ENCODE results near the gene RUFY4. TPM values are rescaled to one million over a fixed set of nuclear protein-coding genes. Genes with fewer than 3 reads are reported as not detected.

RUFY4 gene
- total and polyA plus RNA-seq, 3 donors from 2014 or later = 0.17 to 0.39 (median 0.37) TPM

GRCh38 chr2:218138047-218138446 lies 69.0 kb downstream of the RUFY4 start:
- Histone ChIP-seq H3K36me3 (ENCODE audit: low read depth, missing control alignments) (no peaks in the 10 kb centered on the region), H3K27me3 (no peaks in the 10 kb centered on the region), H3K4me3 (no peak overlapping the region), H3K9me3 (no peaks in the 10 kb centered on the region), H3K27ac (no peak overlapping the region), H3K4me1 (no peaks in the 10 kb centered on the region)
- WGBS, 2 donors = 79 to 85% methylated on average over 4 of the region's 4 CpGs
- intact Hi-C loops (cut with DNase I; ENCODE audit: low total_unique reads) = no loop called here
- no peak for DNase-seq
- no peak for TF ChIP-seq POLR2A (IDR thresholded peaks at IDR 0.05)
- no peak for TF ChIP-seq CTCF (IDR thresholded peaks at IDR 0.05)

Other genes starting within 250 kb of the RUFY4 start
- 100 to 1,000 TPM; 227 to 256 TPM for gene TNS1, start 66.3 kb upstream of the RUFY4 start, total RNA-seq
- 75.9 TPM for gene TNS1, start 66.3 kb upstream of the RUFY4 start, polyA plus RNA-seq (ENCODE audit: insufficient read depth, low read depth, low replicate concordance)
- gene CXCR2, start 56.8 kb downstream of the RUFY4 start, total RNA-seq = under 1 TPM in 1 of 2 donors, not detected in 1; 0.12 TPM
- gene CXCR2, start 56.8 kb downstream of the RUFY4 start, polyA plus RNA-seq (ENCODE audit: insufficient read depth, low read depth, low replicate concordance) = 0.45 TPM
- gene CXCR1, start 97.7 kb downstream of the RUFY4 start, total RNA-seq = under 1 TPM in 1 of 2 donors, not detected in 1; 0.16 TPM
- gene CXCR1, start 97.7 kb downstream of the RUFY4 start, polyA plus RNA-seq (ENCODE audit: insufficient read depth, low read depth, low replicate concordance) = 0.61 TPM
- 100 to 1,000 TPM; 255 to 271 TPM for gene ARPC2, start 147.9 kb downstream of the RUFY4 start, total RNA-seq
- 338 TPM for gene ARPC2, start 147.9 kb downstream of the RUFY4 start, polyA plus RNA-seq (ENCODE audit: insufficient read depth, low read depth, low replicate concordance)
- gene GPBAR1, start 191.8 kb downstream of the RUFY4 start, total RNA-seq = 1 to 10 TPM; 1.5 to 1.8 TPM
- gene GPBAR1, start 191.8 kb downstream of the RUFY4 start, polyA plus RNA-seq (ENCODE audit: insufficient read depth, low read depth, low replicate concordance) = 3.4 TPM
- gene AAMP, start 200.9 kb downstream of the RUFY4 start, total RNA-seq = 100 to 1,000 TPM; 154 to 177 TPM
- 112 TPM for gene AAMP, start 200.9 kb downstream of the RUFY4 start, polyA plus RNA-seq (ENCODE audit: insufficient read depth, low read depth, low replicate concordance)
- gene PNKD, start 201.3 kb downstream of the RUFY4 start, total RNA-seq = 10 to 100 TPM; 79.3 to 84.2 TPM
- 90.7 TPM for gene PNKD, start 201.3 kb downstream of the RUFY4 start, polyA plus RNA-seq (ENCODE audit: insufficient read depth, low read depth, low replicate concordance)
- gene TMBIM1, start 223.2 kb downstream of the RUFY4 start, total RNA-seq = 10 to 100 TPM; 59.9 to 81.0 TPM
- 77.6 TPM for gene TMBIM1, start 223.2 kb downstream of the RUFY4 start, polyA plus RNA-seq (ENCODE audit: insufficient read depth, low read depth, low replicate concordance)

Data from testis (tissue), 3 donors.